K562 (cell line): ENCODE results near the gene UQCRH. TPM values are rescaled to one million over a fixed set of nuclear protein-coding genes. Genes with fewer than 3 reads are reported as not detected.
A peak's percentile ranks its signal among the peaks of the same experiment; 100 is the strongest.

Experiments used
- CBFA2T3 ChIP-seq: fragments of 450-650 bp; IDR thresholded peaks from 2 replicates; pipeline ENCODE4 v1.6.1; 2017
- ETS2 ChIP-seq: IDR thresholded peaks from 2 replicates; pipeline ENCODE4 v1.6.1; 2016; ENCODE audit warnings: borderline replicate concordance, missing genetic modification characterization, mild to moderate bottlenecking, moderate library complexity, missing compliant biosample characterization; ENCODE audit not compliant: poor library complexity, severe bottlenecking
- FOXK1 ChIP-seq: sonication (generic); formaldehyde crosslinking; IDR thresholded peaks from 2 replicates; pipeline ENCODE4 v1.8.0; 2022; ENCODE audit warnings: missing genetic modification reagents, mild to moderate bottlenecking, borderline replicate concordance
- GABPB2 ChIP-seq: fragments of 250-450 bp; sonication (Bioruptor Pico); conservative IDR thresholded peaks from 2 replicates; pipeline ENCODE4 v1.5.1; 2021; ENCODE audit warnings: mild to moderate bottlenecking
- HNRNPL ChIP-seq: fragments of 200-400 bp; formaldehyde crosslinking; IDR thresholded peaks from 2 replicates; pipeline ENCODE4 v1.6.1; 2017; ENCODE audit warnings: low read depth, mild to moderate bottlenecking, low read length
- KDM1A ChIP-seq, 2 experiments: fragments of 450-650 bp; IDR thresholded peaks; 2 replicates each; pipeline ENCODE4 v1.6.1; 2016; ENCODE audit warnings: mild to moderate bottlenecking in 2 of 2
- MBD2 ChIP-seq: sonication (generic); IDR thresholded peaks from 2 replicates; pipeline ENCODE4 v1.6.1; 2016; ENCODE audit warnings: low read depth, borderline replicate concordance
- MCM3 ChIP-seq: fragments of 450-650 bp; IDR thresholded peaks from 2 replicates; pipeline ENCODE4 v1.6.1; 2016
- RCOR1 ChIP-seq, 2 experiments: IDR thresholded peaks; 2 replicates each; pipeline ENCODE4 v1.6.1; 2012; ENCODE audit warnings: low read depth in 2 of 2, low read length in 2 of 2, borderline replicate concordance in 1 of 2, improper control_type of control experiment in 1 of 2
- RNF219 ChIP-seq: fragments of 250-450 bp; sonication (Bioruptor Pico); IDR thresholded peaks from 2 replicates; pipeline ENCODE4 v1.5.0; 2022; ENCODE audit warnings: mild to moderate bottlenecking
- TSC22D4 ChIP-seq: fragments of 450-650 bp; IDR thresholded peaks from 2 replicates; pipeline ENCODE4 v1.6.1; 2016; ENCODE audit warnings: missing genetic modification characterization, missing biosample characterization, control low read depth
- ZBTB5 ChIP-seq: fragments of 450-650 bp; IDR thresholded peaks from 2 replicates; pipeline ENCODE4 v1.6.1; 2017; ENCODE audit warnings: antibody characterized with exemption
- ZBTB8A ChIP-seq: fragments of 450-650 bp; IDR thresholded peaks from 2 replicates; pipeline ENCODE4 v1.6.1; 2018; ENCODE audit warnings: mild to moderate bottlenecking, moderate library complexity; ENCODE audit not compliant: partially characterized antibody
- ZNF3 ChIP-seq: fragments of 250-450 bp; sonication (Bioruptor Pico); IDR thresholded peaks from 2 replicates; pipeline ENCODE4 v1.5.0; 2021; ENCODE audit warnings: mild to moderate bottlenecking, moderate library complexity
- ZNF586 ChIP-seq: fragments of 450-650 bp; formaldehyde crosslinking; conservative IDR thresholded peaks from 2 replicates; pipeline ENCODE4 v1.4.0; 2020; ENCODE audit warnings: mild to moderate bottlenecking, moderate library complexity
- polyA plus RNA-seq, 8 experiments: library from polyadenylated mRNA; depleted of rRNA in 4 of 8; stranded (reverse) in 5 of 8; unstranded in 3 of 8; fragments of >200 nt; fragmentation: Nextera tagmentation in 2 of 8; fragmentation: Illumina TruSeq in 1 of 8; extraction: Ambion mirVana in 2 of 8; extraction: Trizol in 1 of 8; gene quantifications; 2 replicates each; pipeline versions ENCODE4 v1.2.1 to v1.2.3, GENCODE V29; 2011 to 2014; ENCODE audit warnings: inconsistent platforms in 1 of 8, missing spikeins in 1 of 8
- total RNA-seq, 7 experiments: library from RNA; depleted of rRNA in 6 of 7; stranded (reverse); fragments of >200 nt in 6 of 7; fragmentation: Illumina TruSeq in 2 of 7; extraction: Trizol in 2 of 7; gene quantifications; 2 replicates each; pipeline versions ENCODE4 v1.2.1 to v1.2.3, GENCODE V29; 2011 to 2021; ENCODE audit warnings: low replicate concordance in 1 of 7
- TF ChIP-seq, protein P1 (sequence below), 2 experiments: fragments of 450-650 bp; IDR thresholded peaks; 2 replicates each; pipeline ENCODE4 v1.6.1; 2018; ENCODE audit warnings: mild to moderate bottlenecking in 2 of 2, low read depth in 1 of 2; ENCODE audit not compliant: partially characterized antibody in 2 of 2
- TF ChIP-seq, protein P2 (sequence below): fragments of 250-450 bp; sonication (Bioruptor Pico); IDR thresholded peaks from 2 replicates; pipeline ENCODE4 v1.8.0; 2021; ENCODE audit warnings: borderline replicate concordance, mild to moderate bottlenecking, moderate library complexity; ENCODE audit not compliant: poor library complexity, severe bottlenecking

UQCRH gene
- total and polyA plus RNA-seq, 9 of the 15 experiments (the other 6 are each of a cell fraction or from before 2014, with no cell fraction given) = 1,267 to 5,184 (median 2,410) TPM

- TF ChIP-seq ZBTB5 (no peak), FOXK1 (CRISPR knock-in tag) (0 out of 2 replicates have a peak, but pooled peaks have one; percentile 66), MCM3 (no peak), ZNF3 (CRISPR knock-in tag) (no peak), RNF219 (CRISPR knock-in tag) (no peak), CBFA2T3 (no peak), ETS2 (tag) (no peak), ZBTB8A (no peak), RCOR1 (IDR thresholded peaks at IDR 0.05; ENCODE audit: borderline replicate concordance in 1 of 2, low read depth in 2 of 2, low read length in 2 of 2) (peak; percentile 5 to 67; a peak in 2 of 4 replicates), GABPB2 (CRISPR knock-in tag) (no peak), MBD2 (peak; percentile 88), TSC22D4 (tag) (no peak), ZNF586 (CRISPR knock-in tag) (no peak), KDM1A (IDR thresholded peaks at IDR 0.05) (peak in 1 of 2 experiments; percentile 67; a peak in 1 of 4 replicates), HNRNPL (no peak)
- TF ChIP-seq, protein P1, sequence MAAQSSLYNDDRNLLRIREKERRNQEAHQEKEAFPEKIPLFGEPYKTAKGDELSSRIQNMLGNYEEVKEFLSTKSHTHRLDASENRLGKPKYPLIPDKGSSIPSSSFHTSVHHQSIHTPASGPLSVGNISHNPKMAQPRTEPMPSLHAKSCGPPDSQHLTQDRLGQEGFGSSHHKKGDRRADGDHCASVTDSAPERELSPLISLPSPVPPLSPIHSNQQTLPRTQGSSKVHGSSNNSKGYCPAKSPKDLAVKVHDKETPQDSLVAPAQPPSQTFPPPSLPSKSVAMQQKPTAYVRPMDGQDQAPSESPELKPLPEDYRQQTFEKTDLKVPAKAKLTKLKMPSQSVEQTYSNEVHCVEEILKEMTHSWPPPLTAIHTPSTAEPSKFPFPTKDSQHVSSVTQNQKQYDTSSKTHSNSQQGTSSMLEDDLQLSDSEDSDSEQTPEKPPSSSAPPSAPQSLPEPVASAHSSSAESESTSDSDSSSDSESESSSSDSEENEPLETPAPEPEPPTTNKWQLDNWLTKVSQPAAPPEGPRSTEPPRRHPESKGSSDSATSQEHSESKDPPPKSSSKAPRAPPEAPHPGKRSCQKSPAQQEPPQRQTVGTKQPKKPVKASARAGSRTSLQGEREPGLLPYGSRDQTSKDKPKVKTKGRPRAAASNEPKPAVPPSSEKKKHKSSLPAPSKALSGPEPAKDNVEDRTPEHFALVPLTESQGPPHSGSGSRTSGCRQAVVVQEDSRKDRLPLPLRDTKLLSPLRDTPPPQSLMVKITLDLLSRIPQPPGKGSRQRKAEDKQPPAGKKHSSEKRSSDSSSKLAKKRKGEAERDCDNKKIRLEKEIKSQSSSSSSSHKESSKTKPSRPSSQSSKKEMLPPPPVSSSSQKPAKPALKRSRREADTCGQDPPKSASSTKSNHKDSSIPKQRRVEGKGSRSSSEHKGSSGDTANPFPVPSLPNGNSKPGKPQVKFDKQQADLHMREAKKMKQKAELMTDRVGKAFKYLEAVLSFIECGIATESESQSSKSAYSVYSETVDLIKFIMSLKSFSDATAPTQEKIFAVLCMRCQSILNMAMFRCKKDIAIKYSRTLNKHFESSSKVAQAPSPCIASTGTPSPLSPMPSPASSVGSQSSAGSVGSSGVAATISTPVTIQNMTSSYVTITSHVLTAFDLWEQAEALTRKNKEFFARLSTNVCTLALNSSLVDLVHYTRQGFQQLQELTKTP (IDR thresholded peaks at IDR 0.05; ENCODE audit: low read depth in 1 of 2, partially characterized antibody in 2 of 2) = peak; percentile 54 to 75
- TF ChIP-seq, protein P2, sequence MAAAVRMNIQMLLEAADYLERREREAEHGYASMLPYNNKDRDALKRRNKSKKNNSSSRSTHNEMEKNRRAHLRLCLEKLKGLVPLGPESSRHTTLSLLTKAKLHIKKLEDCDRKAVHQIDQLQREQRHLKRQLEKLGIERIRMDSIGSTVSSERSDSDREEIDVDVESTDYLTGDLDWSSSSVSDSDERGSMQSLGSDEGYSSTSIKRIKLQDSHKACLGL = peak; percentile 90
These were observed 37.1 kb downstream of the UQCRH start, which contains the start of gene NSUN4 (continued) for GRCh38 chr1:46340404-46341221.
